BE2C (cell line): Measurements from ENCODE around the gene HAT1.

Experiments used
- DNase-seq: peaks from one replicate; pipeline ENCODE4 v3.0.0-alpha.2; 2020
- H3K27me3 ChIP-seq: fragments of 250-450 bp; sonication (Bioruptor Pico); 2 replicates; pipeline ENCODE4 v1.5.1; 2020; ENCODE audit warnings: mild to moderate bottlenecking
- H3K36me3 ChIP-seq: fragments of 250-450 bp; sonication (Bioruptor Pico); 2 replicates; pipeline ENCODE4 v1.5.1; 2020; ENCODE audit warnings: mild to moderate bottlenecking
- H3K4me1 ChIP-seq: fragments of 250-450 bp; sonication (Bioruptor Pico); 2 replicates; pipeline ENCODE4 v1.5.1; 2020
- H3K4me3 ChIP-seq: 2 replicates; pipeline ENCODE4 v1.5.1; 2011; ENCODE audit warnings: low read depth, low read length
- H3K9me3 ChIP-seq: fragments of 250-450 bp; sonication (Bioruptor Pico); 2 replicates; pipeline ENCODE4 v1.5.1; 2020
- CTCF ChIP-seq: IDR thresholded peaks from 2 replicates; pipeline ENCODE4 v1.5.1; 2012; ENCODE audit warnings: mild to moderate bottlenecking, low read depth, low read length

HAT1 gene

GRCh38 chr2:171909266-171909665 lies 13.0 kb upstream of the HAT1 start:
- no peaks in the 10 kb centered on the region for H3K27me3 ChIP-seq
- no peaks in the 10 kb centered on the region for H3K36me3 ChIP-seq
- no peaks in the 10 kb centered on the region for H3K4me1 ChIP-seq
- no peak for DNase-seq
- no peak overlapping the region for H3K4me3 ChIP-seq
- no peaks in the 10 kb centered on the region for H3K9me3 ChIP-seq
- TF ChIP-seq CTCF = no peak

- no peak for DNase-seq
- no peak for TF ChIP-seq CTCF
- Histone ChIP-seq H3K4me3 (no peak overlapping the region), H3K9me3 (no peaks in the 10 kb centered on the region), H3K4me1 (no peaks in the 10 kb centered on the region), H3K27me3 (no peaks in the 10 kb centered on the region), H3K36me3 (no peaks in the 10 kb centered on the region)
These were observed 11.8 kb upstream of the HAT1 start for GRCh38 chr2:171910494-171910893.

- no peak for TF ChIP-seq CTCF
- no peak overlapping the region for H3K4me3 ChIP-seq
- no peaks in the 10 kb centered on the region for H3K9me3 ChIP-seq
- no peaks in the 10 kb centered on the region for H3K27me3 ChIP-seq
- H3K4me1 ChIP-seq = no peaks in the 10 kb centered on the region
- DNase-seq = no peak
- H3K36me3 ChIP-seq = no peaks in the 10 kb centered on the region
These were observed 8.7 kb upstream of the HAT1 start for GRCh38 chr2:171913517-171913916.

- Histone ChIP-seq H3K9me3 (no peaks in the 10 kb centered on the region), H3K27me3 (no peaks in the 10 kb centered on the region), H3K4me1 (no peaks in the 10 kb centered on the region), H3K36me3 (no peaks in the 10 kb centered on the region), H3K4me3 (no peak overlapping the region)
- DNase-seq = no peak
- no peak for TF ChIP-seq CTCF
These were observed 2.8 kb upstream of the HAT1 start for GRCh38 chr2:171919453-171919852.

GRCh38 chr2:171921970-171922229 lies 361 bp upstream of the HAT1 start:
- Histone ChIP-seq H3K4me1 (no peaks in the 10 kb centered on the region), H3K4me3 (peak overlapping the region; percentile 79), H3K9me3 (no peaks in the 10 kb centered on the region), H3K27me3 (no peaks in the 10 kb centered on the region), H3K36me3 (no peaks in the 10 kb centered on the region; the same call in 1 of the 2 replicates)
- DNase-seq = no peak
- no peak for TF ChIP-seq CTCF

- H3K9me3 ChIP-seq = no peaks in the 10 kb centered on the region
- H3K4me3 ChIP-seq = peak overlapping the region; percentile 79
- H3K4me1 ChIP-seq = no peaks in the 10 kb centered on the region
- TF ChIP-seq CTCF = no peak
- no peaks in the 10 kb centered on the region for H3K27me3 ChIP-seq
- no peaks in the 10 kb centered on the region; the same call in 1 of the 2 replicates for H3K36me3 ChIP-seq
- DNase-seq = peak; percentile 10
These were observed 945 bp downstream of the HAT1 start for GRCh38 chr2:171923206-171923605.
